GM06990 (cell line): Measurements from ENCODE around the gene NDUFAF5.

Experiments used
- DNase-seq: peaks from one replicate; pipeline ENCODE4 v3.0.0-alpha.2; 2011; ENCODE audit not compliant: insufficient read length; ENCODE audit errors: extremely low read depth
- H3K27me3 ChIP-seq: replicated peaks from 2 replicates; pipeline ENCODE4 v1.6.0; 2011; ENCODE audit warnings: low read length; ENCODE audit not compliant: control insufficient read depth, insufficient read depth
- H3K36me3 ChIP-seq: 2 replicates; pipeline ENCODE4 v1.5.1; 2011; ENCODE audit warnings: low read length; ENCODE audit not compliant: control insufficient read depth, insufficient read depth
- H3K4me3 ChIP-seq: replicated peaks from 2 replicates; pipeline ENCODE4 v1.5.1; 2011; ENCODE audit warnings: low read depth, mild to moderate bottlenecking, control low read depth, low read length
- TF ChIP-seq, protein P1 (sequence below): IDR thresholded peaks from 2 replicates; pipeline ENCODE4 v1.5.1; 2011; ENCODE audit warnings: low read length, control low read depth, mild to moderate bottlenecking, inconsistent platforms; ENCODE audit not compliant: insufficient read depth, poor library complexity, severe bottlenecking

The NDUFAF5 gene

DNA sequence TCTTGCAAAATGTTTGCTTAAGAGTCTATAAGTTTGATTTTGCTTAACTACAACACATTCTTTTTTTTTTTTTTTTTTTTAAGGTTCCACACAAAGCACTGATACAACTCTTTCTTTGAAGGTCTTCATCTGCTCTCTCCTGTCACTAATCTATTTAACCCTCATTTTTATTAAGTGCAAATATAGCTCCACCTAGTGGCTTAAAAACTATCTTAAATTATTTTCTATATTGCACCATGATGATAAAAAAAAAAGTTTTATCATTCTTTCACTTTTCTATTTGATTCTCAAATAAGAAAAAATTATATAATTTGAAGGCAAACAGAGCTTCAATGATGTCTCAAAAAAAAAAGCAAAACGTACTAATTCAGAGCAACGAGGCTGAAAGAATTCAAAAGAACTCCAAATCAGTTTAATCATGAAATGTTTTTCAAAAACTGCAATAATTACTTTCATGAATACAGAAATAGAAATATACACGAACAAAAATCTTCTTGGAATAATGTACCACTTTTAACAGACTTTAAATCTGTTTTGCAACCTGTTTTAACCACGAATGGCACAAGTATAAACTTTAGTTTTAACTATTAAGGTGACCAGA lies 12.9 kb upstream of the NDUFAF5 start:
- H3K4me3 ChIP-seq = no peak overlapping the region
- TF ChIP-seq, protein P1, sequence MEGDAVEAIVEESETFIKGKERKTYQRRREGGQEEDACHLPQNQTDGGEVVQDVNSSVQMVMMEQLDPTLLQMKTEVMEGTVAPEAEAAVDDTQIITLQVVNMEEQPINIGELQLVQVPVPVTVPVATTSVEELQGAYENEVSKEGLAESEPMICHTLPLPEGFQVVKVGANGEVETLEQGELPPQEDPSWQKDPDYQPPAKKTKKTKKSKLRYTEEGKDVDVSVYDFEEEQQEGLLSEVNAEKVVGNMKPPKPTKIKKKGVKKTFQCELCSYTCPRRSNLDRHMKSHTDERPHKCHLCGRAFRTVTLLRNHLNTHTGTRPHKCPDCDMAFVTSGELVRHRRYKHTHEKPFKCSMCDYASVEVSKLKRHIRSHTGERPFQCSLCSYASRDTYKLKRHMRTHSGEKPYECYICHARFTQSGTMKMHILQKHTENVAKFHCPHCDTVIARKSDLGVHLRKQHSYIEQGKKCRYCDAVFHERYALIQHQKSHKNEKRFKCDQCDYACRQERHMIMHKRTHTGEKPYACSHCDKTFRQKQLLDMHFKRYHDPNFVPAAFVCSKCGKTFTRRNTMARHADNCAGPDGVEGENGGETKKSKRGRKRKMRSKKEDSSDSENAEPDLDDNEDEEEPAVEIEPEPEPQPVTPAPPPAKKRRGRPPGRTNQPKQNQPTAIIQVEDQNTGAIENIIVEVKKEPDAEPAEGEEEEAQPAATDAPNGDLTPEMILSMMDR = peak; percentile 26
- H3K27me3 ChIP-seq = no peaks in the 10 kb centered on the region
- no peak for DNase-seq
- peaks cover 5% of the 10 kb centered on the region for H3K36me3 ChIP-seq

DNA sequence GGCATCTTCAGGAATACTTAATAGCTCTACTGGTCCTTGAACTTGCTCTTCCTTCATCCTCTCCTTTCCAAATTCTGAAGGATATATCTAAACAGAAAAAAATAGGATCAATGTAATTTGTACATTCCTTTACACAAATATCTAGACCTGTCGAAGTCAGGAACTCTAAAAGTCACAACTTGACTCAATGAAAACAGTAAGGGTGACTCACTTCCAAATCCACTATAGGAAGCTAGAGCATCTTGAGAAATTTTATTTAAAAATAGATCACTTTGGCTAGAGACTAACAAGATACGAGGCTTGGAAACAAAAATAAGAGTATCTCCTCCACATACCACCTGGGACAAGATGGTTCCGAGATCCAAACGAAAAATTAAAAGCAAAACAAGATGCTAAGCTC lies 12.3 kb upstream of the NDUFAF5 start:
- H3K36me3 ChIP-seq = peaks cover 5% of the 10 kb centered on the region
- TF ChIP-seq, protein P1 = no peak
- no peak overlapping the region for H3K4me3 ChIP-seq
- DNase-seq = no peak
- no peaks in the 10 kb centered on the region for H3K27me3 ChIP-seq

- Histone ChIP-seq H3K4me3 (no peak overlapping the region), H3K36me3 (no peaks in the 10 kb centered on the region; the same call in 1 of the 2 replicates), H3K27me3 (no peaks in the 10 kb centered on the region)
- TF ChIP-seq, protein P1 = no peak
- DNase-seq = no peak
Measured at GRCh38 chr20:13775867-13776266, 9.0 kb upstream of the NDUFAF5 start.

DNA sequence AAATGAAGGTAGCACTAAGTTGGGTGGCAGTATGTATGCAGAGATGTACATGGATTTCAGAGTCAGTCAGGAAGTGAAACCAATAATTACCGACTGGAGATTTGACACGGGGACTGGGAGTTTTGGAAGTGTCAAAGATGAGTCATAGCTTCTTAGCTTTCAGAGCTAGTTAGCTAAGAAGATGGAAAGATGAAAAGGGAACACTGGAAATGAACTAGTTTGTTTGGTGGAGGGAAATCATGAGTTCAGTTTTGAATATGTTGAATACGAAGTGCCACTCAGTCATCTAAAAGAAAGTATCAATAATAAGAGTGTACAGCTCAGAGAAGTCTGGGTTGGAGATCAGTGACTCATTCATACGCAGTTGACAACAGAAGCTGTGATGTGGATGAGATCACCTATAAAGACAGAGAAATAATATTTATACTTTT lies 7.6 kb upstream of the NDUFAF5 start:
- H3K27me3 ChIP-seq = no peaks in the 10 kb centered on the region
- H3K4me3 ChIP-seq = no peak overlapping the region
- TF ChIP-seq, protein P1 = no peak
- DNase-seq = no peak
- no peaks in the 10 kb centered on the region; the same call in 1 of the 2 replicates for H3K36me3 ChIP-seq

GRCh38 chr20:13778827-13779226 lies 6.0 kb upstream of the NDUFAF5 start:
- Histone ChIP-seq H3K4me3 (no peak overlapping the region), H3K27me3 (no peaks in the 10 kb centered on the region), H3K36me3 (no peaks in the 10 kb centered on the region; the same call in 1 of the 2 replicates)
- TF ChIP-seq, protein P1 = no peak
- peak; percentile 50 for DNase-seq

- H3K4me3 ChIP-seq = peak overlapping the region; percentile 90
- TF ChIP-seq, protein P1 = no peak
- no peak for DNase-seq
- no peaks in the 10 kb centered on the region; the same call in 1 of the 2 replicates for H3K36me3 ChIP-seq
- H3K27me3 ChIP-seq = no peaks in the 10 kb centered on the region
Measured at GRCh38 chr20:13783528-13783927, 1.3 kb upstream of the NDUFAF5 start.
